Ishikawa (cell line): ENCODE measurements around the gene EEF1AKMT4.

ENCODE experiments used
- CEBPB ChIP-seq: IDR thresholded peaks from 2 replicates; pipeline ENCODE4 v1.6.1; 2012
- EP300 ChIP-seq: IDR thresholded peaks from 2 replicates; pipeline ENCODE4 v1.6.1; 2012; ENCODE audit warnings: borderline replicate concordance
- NFIC ChIP-seq: IDR thresholded peaks from 2 replicates; pipeline ENCODE4 v1.6.1; 2012
- RAD21 ChIP-seq: IDR thresholded peaks from 2 replicates; pipeline ENCODE4 v1.6.1; 2012; ENCODE audit warnings: low read depth
- TAF1 ChIP-seq: IDR thresholded peaks from 2 replicates; pipeline ENCODE4 v1.6.1; 2012; ENCODE audit warnings: low read depth, mild to moderate bottlenecking
- TF ChIP-seq, protein P1 (sequence below): IDR thresholded peaks from 2 replicates; pipeline ENCODE4 v1.6.1; 2012

GRCh38 chr3:184236636-184237035, 12.8 kb upstream of the EEF1AKMT4 start:
- TF ChIP-seq EP300 (no peak), NFIC (no peak), TAF1 (no peak), RAD21 (no peak), CEBPB (no peak)
- TF ChIP-seq, protein P1, sequence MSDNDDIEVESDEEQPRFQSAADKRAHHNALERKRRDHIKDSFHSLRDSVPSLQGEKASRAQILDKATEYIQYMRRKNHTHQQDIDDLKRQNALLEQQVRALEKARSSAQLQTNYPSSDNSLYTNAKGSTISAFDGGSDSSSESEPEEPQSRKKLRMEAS: no peak
